EH (cell line): Measurements from ENCODE around the gene KCNJ5.
A peak's percentile ranks its signal among the peaks of the same experiment; 100 is the strongest.

Experiments
- DNase-seq: peaks from one replicate; pipeline ENCODE4 v3.0.0-alpha.2; 2015; ENCODE audit warnings: low read depth

Gene KCNJ5

DNA sequence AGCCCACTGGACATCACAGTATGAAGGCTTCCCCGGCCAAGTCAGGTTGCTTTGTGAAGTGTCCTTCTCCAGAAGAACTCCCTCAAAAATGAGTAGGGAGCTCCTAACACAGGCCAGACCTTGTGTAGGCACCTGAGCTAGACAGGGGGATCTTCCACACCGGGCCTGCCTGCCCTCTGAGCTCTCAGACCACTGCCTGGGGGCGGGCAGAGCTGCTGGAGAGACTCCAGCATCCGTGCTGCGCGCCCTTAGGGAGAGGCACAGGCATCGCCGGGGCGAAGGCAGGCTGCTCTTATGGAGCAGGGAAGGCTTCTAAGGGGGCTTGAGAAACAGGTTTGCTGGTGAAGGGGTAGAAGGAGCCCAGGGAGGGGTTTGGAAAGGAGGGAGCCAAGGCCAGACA, 4.4 kb downstream of the KCNJ5 start:
- DNase-seq = no peak

- peak; percentile 20 for DNase-seq
These were observed 5.2 kb downstream of the KCNJ5 start for GRCh38 chr11:128896356-128896755.

- DNase-seq = no peak
These were observed 6.7 kb downstream of the KCNJ5 start for GRCh38 chr11:128897826-128898225.

- DNase-seq = peak; percentile 38
These were observed 7.6 kb downstream of the KCNJ5 start for GRCh38 chr11:128898580-128899344.

- DNase-seq = no peak
These were observed 9.3 kb downstream of the KCNJ5 start for GRCh38 chr11:128900468-128900867.

- DNase-seq = no peak
These were observed 10.7 kb downstream of the KCNJ5 start for GRCh38 chr11:128901653-128902514.

DNA sequence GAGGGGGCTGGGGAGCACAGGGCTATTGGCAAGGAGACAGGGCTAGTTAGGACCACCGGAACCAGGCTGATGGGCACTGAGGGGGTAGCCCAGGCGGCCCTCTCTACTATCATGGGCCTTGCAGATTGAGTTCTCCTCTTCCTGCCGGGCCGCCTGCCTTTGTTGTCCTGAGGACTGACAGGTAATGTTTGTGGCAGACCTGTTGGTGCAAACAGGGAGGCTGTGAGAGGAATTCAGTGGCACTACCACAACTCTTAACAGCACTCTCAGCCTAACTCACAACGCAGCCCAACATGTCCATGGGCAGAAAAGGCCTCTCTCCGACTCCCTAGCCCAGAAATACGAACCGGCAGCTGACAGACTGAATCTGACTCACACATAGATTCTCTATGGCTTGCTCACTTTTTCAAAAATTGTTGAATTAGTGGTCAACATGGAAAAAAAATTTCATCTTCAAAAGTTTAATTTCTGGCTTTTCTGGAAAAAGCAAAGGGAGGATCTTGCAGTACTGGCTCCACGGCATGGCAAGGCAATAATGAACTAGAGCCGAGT, 11.4 kb downstream of the KCNJ5 start:
- peak; percentile 68 for DNase-seq

- DNase-seq = peak; percentile 23
These were observed 12.3 kb downstream of the KCNJ5 start for GRCh38 chr11:128903248-128904061.

GRCh38 chr11:128904303-128904655, 13.1 kb downstream of the KCNJ5 start:
- no peak for DNase-seq

- DNase-seq = peak; percentile 25
These were observed 13.6 kb downstream of the KCNJ5 start for GRCh38 chr11:128904656-128905344.

DNA sequence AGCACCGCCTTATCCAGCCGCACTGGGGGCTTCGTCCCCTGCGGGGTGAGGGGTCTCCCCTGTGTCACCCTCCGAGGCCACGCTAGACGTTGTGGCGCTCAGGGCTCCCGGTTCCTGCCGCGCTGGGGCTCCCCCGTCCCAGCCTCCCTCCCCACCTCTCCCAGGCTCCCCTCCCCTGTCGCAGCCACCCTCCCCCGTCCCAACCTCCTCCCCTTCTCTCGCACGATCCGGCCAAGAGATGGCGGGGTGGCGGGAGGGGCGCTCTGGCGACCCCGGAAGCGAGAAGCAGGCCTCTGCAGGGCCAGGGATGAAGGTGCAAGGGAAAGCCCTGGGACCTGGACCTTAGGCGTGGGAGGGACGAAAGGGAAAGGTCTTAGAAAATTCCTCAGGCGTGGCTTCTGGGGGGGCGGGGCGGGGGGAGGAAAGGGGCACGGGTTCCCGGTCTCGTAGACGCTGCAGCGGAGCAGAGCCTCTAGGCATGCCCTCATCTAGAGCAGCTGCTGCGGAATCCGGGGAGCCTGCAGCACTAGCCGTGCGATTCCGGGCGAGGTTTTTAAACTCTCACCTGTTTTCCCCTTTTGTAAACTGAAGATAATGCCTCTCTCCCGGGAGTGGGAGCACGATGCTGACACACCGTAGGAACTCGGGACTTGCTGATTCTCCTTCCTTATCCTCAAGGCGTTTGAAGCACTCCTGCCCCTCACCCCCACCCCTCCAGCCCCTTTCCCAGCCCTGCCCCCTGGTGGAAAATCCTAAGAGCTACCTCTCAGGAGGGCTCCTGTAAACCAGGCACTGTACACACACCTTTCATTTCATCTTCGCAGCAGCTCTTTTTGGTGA, 14.4 kb downstream of the KCNJ5 start:
- peak; percentile 49 for DNase-seq

GRCh38 chr11:128906185-128907050, 15.3 kb downstream of the KCNJ5 start:
- no peak for DNase-seq

DNA sequence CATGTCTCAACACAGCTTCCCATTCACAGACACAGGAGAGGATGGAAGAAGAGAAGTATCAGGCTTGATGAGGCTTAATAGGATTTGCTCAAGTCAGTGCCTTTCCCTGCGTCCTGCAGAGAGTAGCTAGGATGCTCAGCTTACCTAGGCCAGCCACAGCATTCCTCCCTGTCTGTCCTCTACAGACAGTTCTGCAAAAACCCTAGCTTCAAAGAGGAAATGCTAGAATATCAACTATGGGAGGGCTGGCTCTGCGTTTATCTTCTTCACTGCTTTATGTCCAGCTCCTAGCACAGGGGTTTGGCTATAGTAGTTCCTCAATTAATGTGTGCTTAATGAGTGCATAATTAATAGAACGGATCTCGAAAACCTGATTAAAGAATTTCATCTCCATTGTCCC, 16.4 kb downstream of the KCNJ5 start:
- no peak for DNase-seq

GRCh38 chr11:128908391-128909246, 17.5 kb downstream of the KCNJ5 start:
- peak; percentile 74 for DNase-seq

DNA sequence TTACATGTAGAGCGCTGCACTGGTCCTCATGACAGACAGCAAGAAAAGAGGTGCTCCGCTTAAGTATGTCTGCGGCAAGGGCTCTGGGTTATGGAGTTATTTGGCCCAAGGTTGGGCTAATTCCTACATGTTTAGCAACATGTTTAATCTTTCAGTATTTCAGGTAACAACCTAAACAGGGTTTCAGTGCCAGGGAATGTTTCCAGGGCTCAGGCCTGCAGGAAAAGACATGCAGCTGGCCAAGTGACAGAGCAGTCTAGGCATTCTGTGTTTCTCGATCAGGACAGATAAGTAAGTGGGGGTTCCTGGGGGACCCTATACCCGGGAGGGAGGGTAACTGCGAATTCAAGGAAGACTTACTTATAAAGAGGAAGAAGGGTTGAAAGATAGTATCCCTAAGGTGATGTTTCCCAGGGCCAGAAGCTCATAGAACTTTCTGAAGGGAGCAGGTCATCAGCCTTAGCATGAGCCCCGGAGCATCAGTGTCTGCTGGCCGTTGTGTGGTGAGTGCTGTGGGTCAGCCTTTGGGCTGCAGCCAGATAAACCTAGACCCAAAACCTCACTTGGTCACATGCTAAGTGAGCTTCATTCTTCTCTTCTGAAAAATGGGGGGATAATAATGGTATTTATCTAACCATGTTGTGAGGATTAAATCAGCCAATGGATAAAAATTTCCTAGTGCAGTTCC, 18.4 kb downstream of the KCNJ5 start:
- no peak for DNase-seq

DNA sequence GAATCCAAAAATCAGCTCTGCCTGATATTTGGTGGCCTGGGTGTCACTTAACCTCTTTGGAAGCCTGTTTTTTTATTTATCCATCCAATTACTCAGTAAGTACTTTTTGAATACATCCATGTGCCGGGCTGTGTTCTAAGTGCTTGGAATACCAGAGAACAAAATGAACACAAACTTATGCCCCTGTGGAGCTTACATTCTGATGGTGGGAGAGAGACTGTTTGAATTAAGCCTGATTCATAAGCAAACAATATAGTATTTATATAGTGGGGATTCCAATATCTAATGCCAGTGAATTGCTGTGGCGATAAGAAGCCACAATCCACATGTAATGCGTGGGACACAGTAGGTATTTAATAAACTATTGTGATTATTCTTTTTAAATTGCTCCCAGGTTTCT, 19.4 kb downstream of the KCNJ5 start:
- no peak for DNase-seq

GRCh38 chr11:128911239-128911638, 20.1 kb downstream of the KCNJ5 start:
- DNase-seq = no peak

- DNase-seq = no peak
These were observed 20.5 kb downstream of the KCNJ5 start for GRCh38 chr11:128911701-128912100.
